Measurements from ENCODE around the gene STOM. TPM values are rescaled to one million over a fixed set of nuclear protein-coding genes. Genes with fewer than 3 reads are reported as not detected.

The STOM gene
- total and polyA plus RNA-seq, 10 of the 15 experiments (the other 5 are each of a cell fraction or from before 2014, with no cell fraction given) = 6.7 to 47.4 (median 39.8) TPM

GRCh38 chr9:121371495-121372061 is 1.5 kb upstream of the STOM start:
- Histone ChIP-seq H3K36me3 (ENCODE audit: control insufficient read depth in 2 of 2, insufficient read depth in 2 of 2, low read length in 1 of 2) (no peaks in the 10 kb centered on the region), H3K9ac (ENCODE audit: control insufficient read depth, insufficient read depth, low read length) (no peak overlapping the region), H3K27ac (ENCODE audit: control insufficient read depth, insufficient read depth) (no peak overlapping the region), H2AFZ (ENCODE audit: control insufficient read depth, low read depth, low read length) (no peak overlapping the region), H3K79me2 (ENCODE audit: control insufficient read depth, insufficient read depth, low read length) (no peaks in the 10 kb centered on the region; the same call in 1 of the 2 replicates), H3K27me3 (replicated peaks in 1 of 2; ENCODE audit: control insufficient read depth in 2 of 2, insufficient read depth in 2 of 2, low read length in 1 of 2) (no peaks in the 10 kb centered on the region; a peak in 1 of 4 replicates), H3K4me3 (no peak overlapping the region), H4K20me1 (ENCODE audit: control insufficient read depth, insufficient read depth) (no peaks in the 10 kb centered on the region), H3K4me2 (ENCODE audit: control insufficient read depth, insufficient read depth) (no peak overlapping the region), H3K9me3 (replicated peaks; ENCODE audit: control insufficient read depth, insufficient read depth, low read length) (no peaks in the 10 kb centered on the region; the same call in 2 of the 3 replicates), H3K4me1 (ENCODE audit: control insufficient read depth, insufficient read depth, low read length) (peaks cover 7% of the 10 kb centered on the region; the same call in 1 of the 2 replicates)
- 80% methylated on average over 4 of the region's 4 CpGs for WGBS (ENCODE audit: insufficient coverage, insufficient replicate concordance, low lambda C conversion rate, missing lambda C conversion rate)
- no peak for TF ChIP-seq E2F4 (IDR thresholded peaks at IDR 0.05; ENCODE audit: low read depth, low read length)
- no peak for TF ChIP-seq RAD51 (IDR thresholded peaks at IDR 0.05)
- no peak for TF ChIP-seq IRF3 (IDR thresholded peaks at IDR 0.05)
- no peak for TF ChIP-seq STAT3 (IDR thresholded peaks at IDR 0.05; ENCODE audit: low read depth, low read length)
- TF ChIP-seq CUX1 (IDR thresholded peaks at IDR 0.05; ENCODE audit: insufficient replicate concordance, low read depth, low read length) = no peak
- no peak for TF ChIP-seq NBN (IDR thresholded peaks at IDR 0.05)
- TF ChIP-seq NFYA (IDR thresholded peaks at IDR 0.05; ENCODE audit: borderline replicate concordance, low read depth, low read length) = no peak
- no peak for TF ChIP-seq ZZZ3 (IDR thresholded peaks at IDR 0.05; ENCODE audit: control insufficient read depth, insufficient read length, low read depth)
- DNase-seq (ENCODE audit: low read depth, low spot score) = no peak
- SMC1A ChIA-PET (ENCODE audit: uncharacterized antibody, unreplicated experiment) = interaction anchor here (1.1 to 2.1 kb wide), 3 partner anchors 30 to 189 kb away, joined by 3 to 5 read pairs (median 4); no protein-coding TSS in a partner anchor
- POLR2A ChIA-PET = interaction anchor here (0.6 kb wide), 1 partner anchor 9 kb away, joined by 6 read pairs; no protein-coding TSS in a partner anchor
- in situ Hi-C loops (cut with MboI) (no loop called here), intact Hi-C loops (cut with micrococcal nuclease; ENCODE audit: unreplicated experiment) (loop anchor here (2.0 kb wide), 1 partner anchor 19 kb away; no protein-coding TSS in a partner anchor)
- RAD21 ChIA-PET (ENCODE audit: unreplicated experiment) = interaction anchor here (1.2 kb wide), 1 partner anchor 52 kb away, joined by 3 read pairs; no protein-coding TSS in a partner anchor
- CTCF ChIA-PET = interaction anchor here (1.3 to 4.2 kb wide), 2 partner anchors 10 to 52 kb away, joined by 4 to 37 read pairs; no protein-coding TSS in a partner anchor
- no peak for FAIRE-seq
- BruUV-seq (replicated peaks) = no TSS peak
- no peak for ATAC-seq

Measured in GM12878 (cell line).